Natural killer cell (primary cell): ENCODE results near the gene PTCD1. TPM values are rescaled to one million over a fixed set of nuclear protein-coding genes. Genes with fewer than 3 reads are reported as not detected.

Source experiments
- ATAC-seq, 3 donors: fragments of 150-1000 bp in 2 of 3; fragments of 200-7000 bp in 1 of 3; cut with Tn5 transposase; 1 replicate in 1 of 3; 2 replicates in 2 of 3; pipeline ENCODE4 v1.10.0; 2021; ENCODE audit warnings: mild to moderate bottlenecking in 2 of 3, moderate library complexity in 2 of 3
- DNase-seq, 2 donors: peaks; one replicate each; pipeline versions ENCODE4 v3.0.0 to v3.0.0-alpha.2; 2013 to 2021; ENCODE audit warnings: mixed read lengths in 1 of 2
- H3K27ac ChIP-seq: one replicate; pipeline ENCODE4 v1.5.1; 2013; ENCODE audit warnings: mild to moderate bottlenecking, low read length
- H3K27me3 ChIP-seq: one replicate; pipeline ENCODE4 v1.6.1; 2013; ENCODE audit warnings: low read length; ENCODE audit not compliant: control insufficient read depth, insufficient read depth
- H3K36me3 ChIP-seq: one replicate; pipeline ENCODE4 v1.6.1; 2013; ENCODE audit warnings: low read length; ENCODE audit not compliant: control insufficient read depth, insufficient read depth
- H3K4me1 ChIP-seq: one replicate; pipeline ENCODE4 v1.6.1; 2013; ENCODE audit warnings: low read length; ENCODE audit not compliant: control insufficient read depth, insufficient read depth
- H3K4me3 ChIP-seq: one replicate; pipeline ENCODE4 v1.5.1; 2013; ENCODE audit warnings: low read length
- H3K9me3 ChIP-seq: one replicate; pipeline ENCODE4 v1.6.1; 2013; ENCODE audit warnings: low read length; ENCODE audit not compliant: control insufficient read depth, insufficient read depth
- H3K27ac Mint-ChIP-seq, 2 donors: one replicate each; pipeline ENCODE4 v1.8.0; 2022; ENCODE audit warnings: mild to moderate bottlenecking in 2 of 2, mixed read lengths in 2 of 2, moderate library complexity in 1 of 2
- H3K27me3 Mint-ChIP-seq, 2 donors: one replicate each; pipeline ENCODE4 v1.8.0; 2022; ENCODE audit warnings: low read depth in 2 of 2, mixed read lengths in 2 of 2
- H3K36me3 Mint-ChIP-seq: one replicate; pipeline ENCODE4 v1.8.0; 2022; ENCODE audit warnings: mixed read lengths
- H3K4me1 Mint-ChIP-seq, 2 donors: one replicate each; pipeline ENCODE4 v1.8.0; 2022; ENCODE audit warnings: mixed read lengths in 2 of 2
- H3K4me3 Mint-ChIP-seq: one replicate; pipeline ENCODE4 v1.8.0; 2022; ENCODE audit warnings: mild to moderate bottlenecking, moderate library complexity, mixed read lengths
- H3K9me3 Mint-ChIP-seq, 2 donors: one replicate each; pipeline ENCODE4 v1.8.0; 2022; ENCODE audit warnings: mixed read lengths in 2 of 2
- CTCF ChIP-seq: fragments of 200-600 bp; IDR thresholded peaks from one replicate; pipeline ENCODE4 v1.8.0; 2022; ENCODE audit warnings: antibody characterized with exemption
- WGBS: methylation state at CpG from one replicate; pipeline ENCODE4 v1.1.7; 2013; ENCODE audit warnings: missing lambda C conversion rate; ENCODE audit not compliant: insufficient coverage; 5-methylcytosine and 5-hydroxymethylcytosine counted together
- intact Hi-C: fragments of 100-400 bp; cut with micrococcal nuclease; formaldehyde crosslinking; loops from one replicate; pipeline ENCODE4 v1.14.2; 2022
- total RNA-seq, 4 donors: library from RNA; stranded (reverse); fragments of 120-200 nt in 1 of 4; gene quantifications; one replicate each; pipeline versions ENCODE4 v1.2.3 to v1.2.4, GENCODE V29; 2013 to 2022

The PTCD1 gene
- total RNA-seq, 3 donors from 2014 or later (not counting 1 experiment from before 2014, with no cell fraction given) = 5.3 to 6.6 (median 6.4) TPM

- H3K9me3 Mint-ChIP-seq = no peaks in the 10 kb centered on the region
- no peak for TF ChIP-seq CTCF
- no peak for ATAC-seq
- no peak for DNase-seq
- Histone ChIP-seq H3K4me1 (peaks cover 31% of the 10 kb centered on the region), H3K9me3 (no peaks in the 10 kb centered on the region), H3K4me3 (peak overlapping the region; percentile 76), H3K36me3 (peaks cover 6% of the 10 kb centered on the region), H3K27ac (no peak overlapping the region), H3K27me3 (no peaks in the 10 kb centered on the region)
- no peaks in the 10 kb centered on the region for H3K27me3 Mint-ChIP-seq
- H3K4me3 Mint-ChIP-seq = peak overlapping the region; percentile 85
- peaks cover 11 to 19% of the 10 kb centered on the region in 2 donors for H3K4me1 Mint-ChIP-seq
- no peaks in the 10 kb centered on the region for H3K36me3 Mint-ChIP-seq
- peak overlapping the region; percentile 75 to 97 for H3K27ac Mint-ChIP-seq
- 84% methylated on average over 38 of the region's 41 CpGs for WGBS
- intact Hi-C loops = loop anchor here (5.0 to 10.0 kb wide), 2 partner anchors 34 to 131 kb away; partner anchors contain the start of genes BUD31, PDAP1, ZKSCAN5 and ZNF394
Observed at GRCh38 chr7:99373091-99374066, 65.2 kb downstream of the PTCD1 start.

DNA sequence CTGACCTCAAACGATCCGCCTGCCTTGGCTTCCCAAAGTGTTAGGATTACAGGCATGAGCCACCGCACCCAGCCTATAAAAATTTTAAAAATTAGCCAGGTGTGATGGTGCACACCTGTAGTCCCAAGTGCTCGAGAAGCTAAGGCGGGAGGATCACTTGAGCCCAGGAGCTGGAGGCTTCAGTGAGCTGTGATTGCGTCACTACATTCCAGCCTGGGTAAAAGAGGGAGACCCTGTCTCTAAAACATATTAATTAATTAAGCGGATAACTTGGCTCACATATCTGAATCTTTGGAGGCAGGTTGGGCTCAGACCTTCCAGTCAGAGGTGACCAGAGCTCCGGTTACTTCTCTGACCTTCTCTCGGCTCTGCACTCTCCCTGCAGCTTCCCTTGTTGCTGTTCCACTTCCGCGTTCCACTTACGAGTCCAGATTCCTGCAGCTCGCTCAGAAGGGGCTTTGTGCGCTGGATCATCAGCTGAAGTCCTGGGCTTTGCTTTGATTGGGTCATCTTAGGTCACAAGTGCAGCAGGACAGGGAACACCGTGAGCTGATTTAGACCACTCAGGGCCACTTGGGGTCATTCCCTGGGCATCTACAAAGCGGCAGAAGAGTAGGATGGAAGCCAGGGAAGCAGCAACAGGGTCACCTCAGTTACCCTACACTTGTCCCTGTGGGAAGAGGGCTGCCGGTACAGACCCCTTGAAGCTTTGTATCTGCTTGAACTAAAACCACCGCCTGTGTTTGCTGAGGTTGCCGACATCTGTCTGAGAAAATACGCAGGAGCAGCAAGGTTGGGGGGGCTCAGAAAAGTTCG is 66.1 kb downstream of the PTCD1 start:
- Mint-ChIP-seq H3K4me1 (peaks cover 7 to 13% of the 10 kb centered on the region in 2 donors), H3K27ac (peak overlapping the region; percentile 75 to 97), H3K27me3 (no peaks in the 10 kb centered on the region), H3K36me3 (no peaks in the 10 kb centered on the region), H3K4me3 (peak overlapping the region; percentile 85), H3K9me3 (no peaks in the 10 kb centered on the region)
- ATAC-seq (no peak), DNase-seq (peak in 1 of 2 donors; percentile 57)
- WGBS = 95% methylated on average over 21 of the region's 21 CpGs
- Histone ChIP-seq H3K4me1 (peaks cover 23% of the 10 kb centered on the region), H3K4me3 (no peak overlapping the region), H3K36me3 (no peaks in the 10 kb centered on the region), H3K27ac (no peak overlapping the region), H3K27me3 (no peaks in the 10 kb centered on the region), H3K9me3 (no peaks in the 10 kb centered on the region)
- no peak for TF ChIP-seq CTCF
- intact Hi-C loops = loop anchor here (5.0 to 10.0 kb wide), 2 partner anchors 35 to 132 kb away; partner anchors contain the start of genes BUD31, PDAP1, ZKSCAN5 and ZNF394

DNA sequence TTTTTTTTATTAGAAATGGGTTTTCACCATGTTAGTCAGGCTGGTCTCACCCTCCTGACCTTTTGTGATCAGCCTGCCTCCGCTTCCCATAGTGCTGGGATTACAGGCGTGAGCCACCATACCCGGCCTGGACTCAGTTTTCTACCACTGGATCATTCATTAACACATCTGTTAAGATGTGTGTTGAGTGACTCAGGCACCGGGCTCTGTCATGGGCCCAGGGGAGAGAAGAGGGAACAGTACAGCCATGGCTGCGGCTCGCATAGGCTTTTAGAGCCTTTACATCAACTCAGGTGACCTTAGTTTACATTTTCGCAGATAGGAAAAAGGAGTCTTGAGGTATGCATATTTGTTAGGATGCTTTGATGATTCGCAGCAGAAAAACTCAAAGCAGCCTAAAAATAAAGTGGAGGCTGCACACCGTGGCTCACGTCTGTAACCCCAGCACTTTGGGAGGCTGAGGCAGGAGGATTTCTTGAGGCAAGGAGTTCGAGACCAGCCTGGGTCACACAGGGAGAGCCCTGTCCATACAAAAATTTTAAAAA is 67.2 kb downstream of the PTCD1 start:
- WGBS = 92% methylated on average over 10 of the region's 11 CpGs
- H3K36me3 Mint-ChIP-seq = no peaks in the 10 kb centered on the region
- Histone ChIP-seq H3K36me3 (peaks cover 7% of the 10 kb centered on the region), H3K4me3 (no peak overlapping the region), H3K4me1 (peaks cover 16% of the 10 kb centered on the region), H3K27me3 (no peaks in the 10 kb centered on the region), H3K9me3 (no peaks in the 10 kb centered on the region), H3K27ac (no peak overlapping the region)
- H3K4me3 Mint-ChIP-seq = peak overlapping the region; percentile 31
- no peak overlapping the region for H3K27ac Mint-ChIP-seq
- intact Hi-C loops = loop anchor here (5.0 to 10.0 kb wide), 2 partner anchors 36 to 133 kb away; partner anchors contain the start of genes BUD31, PDAP1, ZKSCAN5 and ZNF394
- no peaks in the 10 kb centered on the region for H3K27me3 Mint-ChIP-seq
- no peak for TF ChIP-seq CTCF
- ATAC-seq = no peak
- H3K9me3 Mint-ChIP-seq = no peaks in the 10 kb centered on the region
- no peak for DNase-seq
- H3K4me1 Mint-ChIP-seq = peaks cover 5 to 10% of the 10 kb centered on the region in 2 donors
